ENCODE results near the gene EHD2. TPM values are rescaled to one million over a fixed set of nuclear protein-coding genes. Genes with fewer than 3 reads are reported as not detected.
A peak's percentile ranks its signal among the peaks of the same experiment; 100 is the strongest.
"Not testable (repeated sequence)": the region's sequence is repeated elsewhere in the genome, so short reads cannot be mapped to it uniquely, and the experiment has no call there.

The EHD2 gene
- total RNA-seq, 1 donor from 2014 or later = 53.4 TPM

- DNase-seq (ENCODE audit: low read depth) = peak; percentile 80
- Histone ChIP-seq H3K27me3 (ENCODE audit: control insufficient read depth, insufficient read depth, low read length) (no peaks in the 10 kb centered on the region), H3K36me3 (ENCODE audit: control insufficient read depth, insufficient read depth, low read length) (peaks cover 19% of the 10 kb centered on the region), H3K4me3 (ENCODE audit: low read depth, low read length) (no peak overlapping the region)
- FAIRE-seq = no peak
- TF ChIP-seq CTCF (IDR thresholded peaks at IDR 0.05; ENCODE audit: insufficient read depth, low read length, severe bottlenecking) = no peak
Observed at GRCh38 chr19:47723581-47723940, 10.3 kb downstream of the EHD2 start.

GRCh38 chr19:47725759-47726401, 12.7 kb downstream of the EHD2 start:
- H3K4me3 ChIP-seq (ENCODE audit: low read depth, low read length) = no peak overlapping the region
- no peak for TF ChIP-seq CTCF (IDR thresholded peaks at IDR 0.05; ENCODE audit: insufficient read depth, low read length, severe bottlenecking)
- DNase-seq (ENCODE audit: low read depth) (peak; percentile 92), FAIRE-seq (no peak)
- peaks cover 25% of the 10 kb centered on the region for H3K36me3 ChIP-seq (ENCODE audit: control insufficient read depth, insufficient read depth, low read length)
- no peaks in the 10 kb centered on the region for H3K27me3 ChIP-seq (ENCODE audit: control insufficient read depth, insufficient read depth, low read length)

GRCh38 chr19:47726467-47726866, 13.2 kb downstream of the EHD2 start:
- no peak for TF ChIP-seq CTCF (IDR thresholded peaks at IDR 0.05; ENCODE audit: insufficient read depth, low read length, severe bottlenecking)
- no peaks in the 10 kb centered on the region for H3K27me3 ChIP-seq (ENCODE audit: control insufficient read depth, insufficient read depth, low read length)
- peaks cover 26% of the 10 kb centered on the region for H3K36me3 ChIP-seq (ENCODE audit: control insufficient read depth, insufficient read depth, low read length)
- H3K4me3 ChIP-seq (ENCODE audit: low read depth, low read length) = no peak overlapping the region
- no peak for FAIRE-seq
- no peak for DNase-seq (ENCODE audit: low read depth)

- H3K36me3 ChIP-seq (ENCODE audit: control insufficient read depth, insufficient read depth, low read length) = peaks cover 24% of the 10 kb centered on the region
- H3K4me3 ChIP-seq (ENCODE audit: low read depth, low read length); FAIRE-seq; H3K27me3 ChIP-seq (ENCODE audit: control insufficient read depth, insufficient read depth, low read length); DNase-seq (ENCODE audit: low read depth): not testable (repeated sequence)
Observed at GRCh38 chr19:47728295-47728694, 15.1 kb downstream of the EHD2 start.

GRCh38 chr19:47729468-47729798, 16.2 kb downstream of the EHD2 start:
- Histone ChIP-seq H3K4me3 (ENCODE audit: low read depth, low read length) (peak overlapping the region; percentile 35), H3K27me3 (ENCODE audit: control insufficient read depth, insufficient read depth, low read length) (no peaks in the 10 kb centered on the region), H3K36me3 (ENCODE audit: control insufficient read depth, insufficient read depth, low read length) (peaks cover 26% of the 10 kb centered on the region)
- DNase-seq (ENCODE audit: low read depth) (peak; percentile 91), FAIRE-seq (no peak)
- no peak for TF ChIP-seq CTCF (IDR thresholded peaks at IDR 0.05; ENCODE audit: insufficient read depth, low read length, severe bottlenecking)

- Histone ChIP-seq H3K36me3 (ENCODE audit: control insufficient read depth, insufficient read depth, low read length) (peaks cover 28% of the 10 kb centered on the region), H3K4me3 (ENCODE audit: low read depth, low read length) (peak overlapping the region; percentile 35), H3K27me3 (ENCODE audit: control insufficient read depth, insufficient read depth, low read length) (no peaks in the 10 kb centered on the region)
- peak; percentile 44 for DNase-seq (ENCODE audit: low read depth)
- no peak for TF ChIP-seq CTCF (IDR thresholded peaks at IDR 0.05; ENCODE audit: insufficient read depth, low read length, severe bottlenecking)
- FAIRE-seq = no peak
Observed at GRCh38 chr19:47729799-47730520, 16.7 kb downstream of the EHD2 start.
